Measurements from ENCODE around the gene FXN.

- TF ChIP-seq CTCF (IDR thresholded peaks at IDR 0.05) (no peak), POLR2AphosphoS5 (IDR thresholded peaks at IDR 0.05) (no peak)
Observed at GRCh38 chr9:69046723-69047122, 11.2 kb downstream of the FXN start.
